ENCODE results near the gene PPP2R5A.

- TF ChIP-seq CTCF (CRISPR knock-in tag; IDR thresholded peaks at IDR 0.05) (no peak), ZNF800 (CRISPR knock-in tag; IDR thresholded peaks at IDR 0.05) (no peak), ZNF788 (CRISPR knock-in tag; IDR thresholded peaks at IDR 0.05; ENCODE audit: borderline replicate concordance) (no peak), SIN3A (IDR thresholded peaks at IDR 0.05; ENCODE audit: borderline replicate concordance, low read depth, low read length) (no peak), NR2F1 (CRISPR knock-in tag; IDR thresholded peaks at IDR 0.05) (no peak), ETV6 (CRISPR knock-in tag; conservative IDR thresholded peaks at IDR 0.05) (no peak), SMARCC2 (IDR thresholded peaks at IDR 0.05) (no peak), EP300 (IDR thresholded peaks at IDR 0.05; ENCODE audit: low read depth in 2 of 2, low read length in 2 of 2) (peak in 1 of 2 experiments; percentile 58; a peak in 2 of 4 replicates), EP300 (CRISPR knock-in tag; IDR thresholded peaks at IDR 0.05; ENCODE audit: borderline replicate concordance) (0 out of 2 replicates have a peak, but pooled peaks have one; percentile 49), ZBTB10 (CRISPR knock-in tag; IDR thresholded peaks at IDR 0.05; ENCODE audit: borderline replicate concordance) (no peak), TFAP4 (IDR thresholded peaks at IDR 0.05; ENCODE audit: borderline replicate concordance, low read depth) (no peak), FOXJ3 (CRISPR knock-in tag; IDR thresholded peaks at IDR 0.05; ENCODE audit: borderline replicate concordance) (no peak), PHF8 (CRISPR knock-in tag; IDR thresholded peaks at IDR 0.05) (no peak), CREM (IDR thresholded peaks at IDR 0.05) (no peak), CREM (CRISPR knock-in tag; IDR thresholded peaks at IDR 0.05) (no peak)
These were observed 24.5 kb upstream of the PPP2R5A start for GRCh38 chr1:212260557-212261355.

Data from HepG2 (cell line).